Neural cell (in vitro differentiated cells): Measurements from ENCODE around the gene IL17B.

Source experiments
- CTCF ChIP-seq: fragments of 450-650 bp; IDR thresholded peaks from 2 replicates; pipeline ENCODE4 v1.5.1; 2014; ENCODE audit warnings: antibody characterized with exemption, mild to moderate bottlenecking, moderate library complexity; ENCODE audit not compliant: poor library complexity, severe bottlenecking
- EZH2 ChIP-seq: fragments of 200-600, 300-800 bp; shearing (Covaris generic), sonication (generic); IDR thresholded peaks from 2 replicates; pipeline ENCODE4 v1.6.1; 2014; ENCODE audit warnings: antibody characterized with exemption, low read length, borderline replicate concordance, mild to moderate bottlenecking; ENCODE audit not compliant: insufficient read depth, poor library complexity, severe bottlenecking
- MXI1 ChIP-seq: fragments of 450-650 bp; conservative IDR thresholded peaks from 2 replicates; pipeline ENCODE4 v1.6.1; 2014; ENCODE audit warnings: antibody characterized with exemption, mild to moderate bottlenecking; ENCODE audit not compliant: poor library complexity, severe bottlenecking
- POLR2AphosphoS5 ChIP-seq: IDR thresholded peaks from 2 replicates; pipeline ENCODE4 v1.6.1; 2012
- SMC3 ChIP-seq: fragments of 450-650 bp; conservative IDR thresholded peaks from 2 replicates; pipeline ENCODE4 v1.6.1; 2014; ENCODE audit warnings: antibody characterized with exemption, mild to moderate bottlenecking, moderate library complexity; ENCODE audit not compliant: poor library complexity

GRCh38 chr5:149391524-149391923 is 12.4 kb upstream of the IL17B start:
- TF ChIP-seq CTCF (no peak), SMC3 (no peak), MXI1 (no peak), EZH2 (no peak), POLR2AphosphoS5 (no peak)
